GM23338 (cell line): ENCODE data around the gene STING1. TPM values are rescaled to one million over a fixed set of nuclear protein-coding genes. Genes with fewer than 3 reads are reported as not detected.

Source experiments
- CREB1 ChIP-seq: fragments of 250-450 bp; sonication (Bioruptor Pico); IDR thresholded peaks from 2 replicates; pipeline ENCODE4 v1.5.0; 2020; ENCODE audit warnings: low read depth, mild to moderate bottlenecking, moderate library complexity
- EZH2phosphoT487 ChIP-seq: fragments of 200-600 bp; sonication (generic); IDR thresholded peaks from one replicate; pipeline ENCODE4 v1.8.1; 2018; ENCODE audit warnings: antibody characterized with exemption; ENCODE audit not compliant: unreplicated experiment
- POLR2AphosphoS5 ChIP-seq: IDR thresholded peaks from 2 replicates; pipeline ENCODE4 v1.6.1; 2016; ENCODE audit warnings: antibody characterized with exemption, low read depth
- REST ChIP-seq: IDR thresholded peaks from one replicate; pipeline ENCODE4 v1.6.1; 2018; ENCODE audit warnings: antibody characterized with exemption; ENCODE audit not compliant: unreplicated experiment
- ZNF114 ChIP-seq: fragments of 250-450 bp; sonication (Bioruptor Pico); IDR thresholded peaks from 2 replicates; pipeline ENCODE4 v1.5.0; 2020; ENCODE audit warnings: mild to moderate bottlenecking, moderate library complexity
- ZNF331 ChIP-seq: fragments of 250-450 bp; sonication (Bioruptor Pico); IDR thresholded peaks from 2 replicates; pipeline ENCODE4 v1.5.0; 2020; ENCODE audit warnings: low read depth, mild to moderate bottlenecking, moderate library complexity
- polyA plus RNA-seq: library from polyadenylated mRNA; unstranded; fragments of >200 nt; fragmentation: Nextera tagmentation; extraction: Ambion mirVana; gene quantifications from 2 replicates; pipeline ENCODE4 v1.2.1, GENCODE V29; 2016
- total RNA-seq: library from RNA; depleted of rRNA; stranded (reverse); fragments of >200 nt; shearing (Covaris generic); gene quantifications from 2 replicates; pipeline ENCODE4 v1.2.3, GENCODE V29; 2014
- TF ChIP-seq, protein P1 (sequence below): fragments of 250-450 bp; sonication (Bioruptor Pico); IDR thresholded peaks from 2 replicates; pipeline ENCODE4 v1.5.0; 2020; ENCODE audit warnings: mild to moderate bottlenecking, moderate library complexity

Gene STING1
- total and polyA plus RNA-seq, 2 experiments from 2014 or later, result 0.66 TPM; not detected in 1

DNA sequence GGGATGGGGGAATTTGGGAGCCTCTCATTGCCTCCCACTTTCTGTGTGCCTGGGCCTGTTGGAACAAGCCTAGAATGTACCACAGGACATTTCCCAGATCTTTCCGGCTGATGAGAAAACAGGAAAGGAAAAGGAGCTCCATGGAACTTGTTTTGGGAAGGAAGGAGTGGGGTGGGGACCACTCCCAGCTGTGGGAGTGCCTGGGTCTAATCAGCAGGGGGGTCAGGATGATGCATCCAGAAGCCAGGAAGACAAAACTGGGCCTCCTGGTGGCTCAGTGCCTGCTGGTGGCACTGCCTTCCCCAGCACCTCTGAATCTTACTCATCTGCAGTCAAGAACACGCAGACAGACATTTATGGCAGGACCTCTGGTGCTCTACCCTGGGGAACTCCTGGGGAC, 9.0 kb downstream of the STING1 start (continued):
- TF ChIP-seq REST (no peak), EZH2phosphoT487 (no peak), POLR2AphosphoS5 (no peak), CREB1 (CRISPR knock-in tag) (no peak), ZNF114 (no peak), ZNF331 (CRISPR knock-in tag) (no peak)
- TF ChIP-seq, protein P1, sequence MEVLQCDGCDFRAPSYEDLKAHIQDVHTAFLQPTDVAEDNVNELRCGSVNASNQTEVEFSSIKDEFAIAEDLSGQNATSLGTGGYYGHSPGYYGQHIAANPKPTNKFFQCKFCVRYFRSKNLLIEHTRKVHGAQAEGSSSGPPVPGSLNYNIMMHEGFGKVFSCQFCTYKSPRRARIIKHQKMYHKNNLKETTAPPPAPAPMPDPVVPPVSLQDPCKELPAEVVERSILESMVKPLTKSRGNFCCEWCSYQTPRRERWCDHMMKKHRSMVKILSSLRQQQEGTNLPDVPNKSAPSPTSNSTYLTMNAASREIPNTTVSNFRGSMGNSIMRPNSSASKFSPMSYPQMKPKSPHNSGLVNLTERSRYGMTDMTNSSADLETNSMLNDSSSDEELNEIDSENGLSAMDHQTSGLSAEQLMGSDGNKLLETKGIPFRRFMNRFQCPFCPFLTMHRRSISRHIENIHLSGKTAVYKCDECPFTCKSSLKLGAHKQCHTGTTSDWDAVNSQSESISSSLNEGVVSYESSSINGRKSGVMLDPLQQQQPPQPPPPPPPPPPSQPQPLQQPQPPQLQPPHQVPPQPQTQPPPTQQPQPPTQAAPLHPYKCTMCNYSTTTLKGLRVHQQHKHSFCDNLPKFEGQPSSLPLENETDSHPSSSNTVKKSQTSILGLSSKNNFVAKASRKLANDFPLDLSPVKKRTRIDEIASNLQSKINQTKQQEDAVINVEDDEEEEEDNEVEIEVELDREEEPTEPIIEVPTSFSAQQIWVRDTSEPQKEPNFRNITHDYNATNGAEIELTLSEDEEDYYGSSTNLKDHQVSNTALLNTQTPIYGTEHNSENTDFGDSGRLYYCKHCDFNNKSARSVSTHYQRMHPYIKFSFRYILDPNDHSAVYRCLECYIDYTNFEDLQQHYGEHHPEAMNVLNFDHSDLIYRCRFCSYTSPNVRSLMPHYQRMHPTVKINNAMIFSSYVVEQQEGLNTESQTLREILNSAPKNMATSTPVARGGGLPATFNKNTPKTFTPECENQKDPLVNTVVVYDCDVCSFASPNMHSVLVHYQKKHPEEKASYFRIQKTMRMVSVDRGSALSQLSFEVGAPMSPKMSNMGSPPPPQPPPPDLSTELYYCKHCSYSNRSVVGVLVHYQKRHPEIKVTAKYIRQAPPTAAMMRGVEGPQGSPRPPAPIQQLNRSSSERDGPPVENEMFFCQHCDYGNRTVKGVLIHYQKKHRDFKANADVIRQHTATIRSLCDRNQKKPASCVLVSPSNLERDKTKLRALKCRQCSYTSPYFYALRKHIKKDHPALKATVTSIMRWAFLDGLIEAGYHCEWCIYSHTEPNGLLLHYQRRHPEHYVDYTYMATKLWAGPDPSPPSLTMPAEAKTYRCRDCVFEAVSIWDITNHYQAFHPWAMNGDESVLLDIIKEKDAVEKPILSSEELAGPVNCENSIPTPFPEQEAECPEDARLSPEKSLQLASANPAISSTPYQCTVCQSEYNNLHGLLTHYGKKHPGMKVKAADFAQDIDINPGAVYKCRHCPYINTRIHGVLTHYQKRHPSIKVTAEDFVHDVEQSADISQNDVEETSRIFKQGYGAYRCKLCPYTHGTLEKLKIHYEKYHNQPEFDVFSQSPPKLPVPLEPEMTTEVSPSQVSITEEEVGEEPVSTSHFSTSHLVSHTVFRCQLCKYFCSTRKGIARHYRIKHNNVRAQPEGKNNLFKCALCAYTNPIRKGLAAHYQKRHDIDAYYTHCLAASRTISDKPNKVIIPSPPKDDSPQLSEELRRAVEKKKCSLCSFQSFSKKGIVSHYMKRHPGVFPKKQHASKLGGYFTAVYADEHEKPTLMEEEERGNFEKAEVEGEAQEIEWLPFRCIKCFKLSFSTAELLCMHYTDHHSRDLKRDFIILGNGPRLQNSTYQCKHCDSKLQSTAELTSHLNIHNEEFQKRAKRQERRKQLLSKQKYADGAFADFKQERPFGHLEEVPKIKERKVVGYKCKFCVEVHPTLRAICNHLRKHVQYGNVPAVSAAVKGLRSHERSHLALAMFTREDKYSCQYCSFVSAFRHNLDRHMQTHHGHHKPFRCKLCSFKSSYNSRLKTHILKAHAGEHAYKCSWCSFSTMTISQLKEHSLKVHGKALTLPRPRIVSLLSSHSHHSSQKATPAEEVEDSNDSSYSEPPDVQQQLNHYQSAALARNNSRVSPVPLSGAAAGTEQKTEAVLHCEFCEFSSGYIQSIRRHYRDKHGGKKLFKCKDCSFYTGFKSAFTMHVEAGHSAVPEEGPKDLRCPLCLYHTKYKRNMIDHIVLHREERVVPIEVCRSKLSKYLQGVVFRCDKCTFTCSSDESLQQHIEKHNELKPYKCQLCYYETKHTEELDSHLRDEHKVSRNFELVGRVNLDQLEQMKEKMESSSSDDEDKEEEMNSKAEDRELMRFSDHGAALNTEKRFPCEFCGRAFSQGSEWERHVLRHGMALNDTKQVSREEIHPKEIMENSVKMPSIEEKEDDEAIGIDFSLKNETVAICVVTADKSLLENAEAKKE, result no peak
